Left renal cortex interstitium (tissue), 4 donors: ENCODE data around the gene TBCD. TPM values are rescaled to one million over a fixed set of nuclear protein-coding genes. Genes with fewer than 3 reads are reported as not detected.

Experiments
- DNase-seq, 4 donors: peaks; one replicate each; pipeline ENCODE4 v3.0.0-alpha.2; 2013; ENCODE audit warnings: low read depth in 4 of 4, low spot score in 2 of 4, missing footprints in 1 of 4
- polyA plus RNA-seq, 4 donors: library from polyadenylated mRNA; unstranded; fragments of 120-200 nt; gene quantifications; one replicate each; pipeline ENCODE4 v1.2.1, GENCODE V29; 2013; ENCODE audit not compliant: insufficient read length in 4 of 4

Gene TBCD
- polyA plus RNA-seq, 4 donors = 60.5 to 87.2 (median 73.3) TPM

GRCh38 chr17:82929011-82929622 is 177.3 kb downstream of the TBCD start:
- DNase-seq = no peak

GRCh38 chr17:82929676-82930042 is 177.8 kb downstream of the TBCD start:
- DNase-seq = no peak

- DNase-seq = no peak
Measured at GRCh38 chr17:82930043-82930923, 178.4 kb downstream of the TBCD start.

- DNase-seq = no peak
Measured at GRCh38 chr17:82930924-82931698, 179.2 kb downstream of the TBCD start.

GRCh38 chr17:82931699-82932517 is 180.0 kb downstream of the TBCD start:
- DNase-seq = no peak

GRCh38 chr17:82932518-82933310 is 180.8 kb downstream of the TBCD start:
- DNase-seq = no peak

GRCh38 chr17:82933911-82934310 is 182.0 kb downstream of the TBCD start:
- DNase-seq = no peak

- no peak for DNase-seq
Measured at GRCh38 chr17:82935966-82936767, 184.3 kb downstream of the TBCD start.

- no peak for DNase-seq
Measured at GRCh38 chr17:82936768-82937171, 184.9 kb downstream of the TBCD start.

GRCh38 chr17:82937411-82938371 is 185.8 kb downstream of the TBCD start:
- no peak for DNase-seq

- no peak for DNase-seq
Measured at GRCh38 chr17:82938486-82938872, 186.6 kb downstream of the TBCD start.

GRCh38 chr17:82938873-82939620 is 187.2 kb downstream of the TBCD start:
- DNase-seq = no peak

GRCh38 chr17:82939621-82940135 is 187.8 kb downstream of the TBCD start:
- DNase-seq = no peak

GRCh38 chr17:82940226-82941020 is 188.6 kb downstream of the TBCD start:
- DNase-seq = no peak

- no peak for DNase-seq
Measured at GRCh38 chr17:82941021-82942001, 189.4 kb downstream of the TBCD start.
